ENCODE measurements around the gene ST7L.

The ST7L gene

DNA sequence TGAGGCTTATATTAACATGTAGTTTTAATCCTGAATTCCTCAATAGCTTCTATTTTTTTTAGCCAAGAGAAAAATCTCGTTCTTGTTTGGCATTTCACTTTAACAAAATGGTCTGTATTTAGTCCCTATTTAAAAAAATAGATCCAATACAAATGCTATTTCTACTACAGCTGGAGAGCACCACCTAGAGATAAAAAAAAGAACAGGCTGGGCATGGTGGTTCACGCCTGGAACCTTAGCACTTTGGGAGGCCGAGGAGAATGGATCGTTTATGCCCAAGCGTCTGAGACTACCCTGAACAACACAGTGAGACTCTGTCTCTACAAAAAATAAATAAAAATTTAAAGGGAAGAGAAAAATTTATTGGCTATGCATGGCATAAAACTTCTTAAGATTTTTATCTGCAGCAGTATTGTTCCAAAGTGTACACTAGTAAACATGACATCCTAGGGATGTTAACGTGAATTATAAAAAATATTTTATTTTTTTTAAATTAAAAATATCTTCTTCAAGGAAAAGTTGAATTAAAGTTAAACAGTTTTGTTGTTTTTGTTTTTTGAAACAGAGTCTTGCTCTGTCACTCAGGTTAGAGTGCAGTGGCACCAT is 4.4 kb downstream of the ST7L start:
- no peak for DNase-seq

- DNase-seq, result no peak
Measured at GRCh38 chr1:112605633-112606327, 13.2 kb downstream of the ST7L start.

- DNase-seq, result no peak
Measured at GRCh38 chr1:112603541-112603940, 15.4 kb downstream of the ST7L start.

GRCh38 chr1:112603012-112603411 is 15.9 kb downstream of the ST7L start:
- no peak for DNase-seq

DNA sequence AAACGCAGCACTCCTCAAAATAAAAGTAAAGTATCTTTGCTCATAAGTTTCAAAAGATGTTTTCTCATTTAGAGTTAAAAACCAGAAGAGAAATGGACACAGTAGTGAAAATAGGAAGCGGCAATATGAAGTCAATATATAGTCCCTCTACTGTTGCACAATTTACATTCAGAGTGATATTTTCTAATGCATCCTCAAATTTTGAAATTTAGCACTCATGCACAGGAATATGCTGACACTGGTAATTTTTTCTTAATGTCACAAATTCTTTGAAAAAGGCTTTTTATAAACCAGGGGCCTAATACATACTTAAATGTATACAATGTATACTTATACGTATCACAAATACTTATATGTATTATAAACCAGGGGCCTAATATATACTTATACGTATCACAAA is 19.5 kb downstream of the ST7L start:
- DNase-seq, result no peak

DNA sequence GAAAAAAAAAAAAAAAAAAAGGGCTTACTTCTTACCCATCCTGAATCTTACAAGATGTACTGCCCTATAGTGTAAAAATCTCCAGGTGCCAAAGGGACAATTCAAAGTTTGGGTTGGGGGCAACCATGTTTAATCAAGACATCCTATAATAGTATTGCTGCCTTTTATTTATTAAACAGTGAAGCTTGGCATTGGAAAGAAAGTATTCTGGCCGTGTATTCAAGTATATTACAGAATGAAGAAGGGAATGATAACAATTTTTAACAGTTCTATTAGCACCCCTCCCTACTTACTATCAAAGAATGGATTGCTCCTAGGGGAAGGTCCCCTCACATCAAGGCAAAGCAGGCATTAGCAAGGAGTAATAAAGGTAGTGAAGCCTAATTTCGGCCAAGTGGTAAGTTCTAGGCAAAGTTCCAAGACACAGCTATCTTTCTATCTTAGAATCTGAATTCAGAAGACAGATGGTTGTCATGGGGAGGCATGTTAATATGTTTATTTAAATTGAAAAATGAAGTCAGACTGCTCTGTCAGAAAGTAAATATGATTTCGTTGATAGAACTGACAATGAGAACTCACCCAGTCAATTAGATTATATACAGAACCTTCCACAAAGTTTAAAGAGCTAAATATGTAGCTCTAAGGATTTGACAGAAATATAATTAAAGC is 24.6 kb downstream of the ST7L start:
- no peak for DNase-seq

GRCh38 chr1:112589766-112590165 is 29.2 kb downstream of the ST7L start:
- no peak for DNase-seq

GRCh38 chr1:112583366-112583765 is 35.6 kb downstream of the ST7L start:
- no peak for DNase-seq

GRCh38 chr1:112581586-112582192 is 37.3 kb downstream of the ST7L start:
- DNase-seq, result no peak

DNA sequence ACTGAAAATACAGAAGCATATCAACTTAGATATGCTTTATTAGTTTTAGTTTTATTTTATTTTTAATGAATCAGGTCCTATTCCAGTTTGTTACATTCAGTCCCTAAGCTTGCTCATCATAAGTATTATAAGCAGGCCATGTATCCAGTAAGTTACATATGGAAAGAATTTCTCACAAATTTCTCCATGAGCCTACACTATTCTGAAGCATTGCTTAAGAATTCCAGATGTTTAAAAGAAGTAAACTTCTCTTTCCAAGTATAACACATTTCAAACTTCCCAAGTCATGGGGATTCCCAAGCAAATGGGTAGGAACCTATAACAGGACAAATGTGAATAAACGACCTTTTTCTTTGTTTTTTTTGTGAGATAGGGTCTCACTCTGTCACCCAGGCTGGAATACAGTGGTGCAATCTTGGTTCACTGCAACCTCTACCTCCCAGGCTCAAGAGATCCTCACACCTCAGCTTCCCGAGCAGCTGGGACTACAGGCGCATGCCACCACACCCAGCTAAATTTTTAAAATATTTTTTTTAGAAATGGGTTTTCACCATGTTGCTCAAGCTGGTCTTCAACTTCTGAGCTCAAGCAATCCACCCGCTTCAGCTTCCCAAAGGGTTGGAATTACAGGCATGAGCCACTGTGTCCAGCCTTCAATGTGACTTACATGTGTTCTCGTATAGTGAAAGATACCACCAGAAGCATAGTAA is 39.0 kb downstream of the ST7L start:
- no peak for DNase-seq

GRCh38 chr1:112576240-112576639 is 42.7 kb downstream of the ST7L start:
- no peak for DNase-seq

DNA sequence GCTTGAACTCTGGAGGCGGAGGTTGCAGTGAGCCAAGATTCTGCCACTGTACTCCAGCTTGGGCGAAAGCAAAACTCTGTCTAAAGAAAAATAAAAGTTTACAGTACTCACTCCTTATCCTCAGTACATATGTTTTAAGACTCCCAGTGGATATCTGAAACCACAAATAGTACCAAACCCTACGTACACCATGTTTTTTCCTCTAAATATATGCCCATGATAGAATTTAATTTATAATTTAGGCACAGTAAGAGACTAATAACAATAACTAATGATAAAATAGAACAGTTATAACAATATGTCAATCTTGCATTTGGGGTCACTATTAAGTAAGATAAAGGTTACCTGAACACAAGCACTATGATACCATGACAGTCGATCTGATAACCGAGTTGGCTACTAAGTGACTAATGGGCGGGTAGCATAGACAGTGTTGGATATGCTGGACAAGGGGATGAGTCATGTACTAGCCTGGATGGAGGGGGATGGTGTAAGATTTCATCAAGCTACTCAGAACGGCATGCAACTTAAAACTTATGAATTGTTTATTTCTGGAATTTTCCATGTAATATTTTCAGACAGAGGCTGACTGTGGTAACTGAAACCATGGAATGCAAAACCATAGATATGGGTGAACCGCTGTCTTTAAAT is 43.7 kb downstream of the ST7L start:
- DNase-seq, result no peak

- DNase-seq, result no peak
Measured at GRCh38 chr1:112565800-112566199, 53.1 kb downstream of the ST7L start.

DNA sequence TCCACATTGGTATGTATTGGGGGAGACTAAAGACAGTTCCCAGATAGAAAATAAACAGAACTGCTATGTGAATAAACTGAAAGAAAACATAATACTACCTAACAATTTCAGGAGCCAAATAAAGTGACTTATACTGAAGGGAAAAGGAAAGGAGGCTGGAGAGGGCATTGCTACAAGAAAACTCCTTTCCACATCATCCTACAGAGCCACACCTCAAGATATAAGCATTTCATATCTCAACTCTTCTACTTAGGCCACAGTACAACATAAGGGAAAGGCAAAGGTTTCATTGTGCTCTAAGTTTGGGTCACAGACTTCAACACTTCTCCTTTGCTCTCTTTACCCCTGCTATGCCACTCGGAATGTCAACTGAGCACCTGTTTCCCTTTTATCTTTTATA is 54.9 kb downstream of the ST7L start:
- no peak for DNase-seq

GRCh38 chr1:112563341-112563740 is 55.6 kb downstream of the ST7L start:
- no peak for DNase-seq

DNA sequence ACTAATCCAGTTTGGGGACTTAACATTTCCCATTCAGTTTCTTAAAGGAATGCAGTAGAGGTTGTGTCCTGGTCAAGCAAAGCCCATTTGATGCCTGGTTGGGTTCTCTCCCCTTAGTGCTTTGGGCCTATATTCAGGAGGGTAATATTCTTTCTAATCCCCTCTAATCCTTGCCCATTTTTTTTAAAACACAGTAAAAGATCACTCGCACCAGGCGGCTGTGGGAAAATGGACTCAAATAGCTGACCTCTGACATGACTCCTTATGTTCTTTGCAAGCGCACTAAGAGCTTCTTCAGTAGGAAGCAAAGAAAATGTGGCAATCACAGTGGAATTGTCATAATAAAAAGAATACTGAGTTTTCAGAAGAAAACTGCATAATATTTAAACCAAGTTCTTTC is 60.3 kb downstream of the ST7L start:
- DNase-seq, result no peak

DNA sequence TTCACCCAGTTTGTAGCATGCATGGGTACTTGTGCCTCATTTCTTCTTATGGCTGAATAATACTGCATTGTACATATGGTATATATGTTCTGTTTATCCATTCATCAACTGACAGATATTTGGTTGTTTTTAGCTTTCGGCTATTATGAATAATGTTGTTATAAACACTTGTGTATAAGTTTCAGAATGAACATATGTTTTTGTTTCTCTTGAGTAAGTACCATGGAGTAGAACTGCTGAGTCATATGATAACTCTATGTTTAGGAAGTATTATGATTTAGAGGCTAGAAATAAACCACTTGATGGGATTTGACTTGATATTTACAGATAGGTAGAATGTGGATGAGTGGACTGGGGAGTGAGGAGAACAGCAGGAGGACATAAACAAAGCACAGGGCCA is 61.6 kb downstream of the ST7L start:
- no peak for DNase-seq

GRCh38 chr1:112554411-112554810 is 64.5 kb downstream of the ST7L start:
- no peak for DNase-seq

- DNase-seq, result no peak
Measured at GRCh38 chr1:112549590-112549989, 69.4 kb downstream of the ST7L start.

DNA sequence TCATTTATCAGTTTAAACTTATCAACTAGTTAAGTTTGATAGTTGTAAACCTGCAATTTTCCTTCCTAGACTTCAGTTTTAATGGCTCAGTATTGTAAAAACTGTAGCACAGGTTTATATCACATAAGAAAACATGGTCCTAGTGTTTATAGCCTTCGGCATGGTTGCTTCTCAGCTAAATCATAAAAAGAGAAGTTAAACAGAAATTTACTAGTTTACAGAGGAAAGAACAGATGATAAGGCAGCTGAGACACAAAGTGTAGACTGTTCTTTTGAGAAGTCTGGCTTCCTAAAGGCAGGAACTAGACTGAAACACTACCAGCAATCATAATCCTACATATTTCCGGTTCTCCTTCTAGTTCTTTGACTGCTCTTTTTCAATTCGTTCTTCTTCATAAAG is 70.4 kb downstream of the ST7L start:
- DNase-seq, result no peak

GRCh38 chr1:112546076-112546475 is 72.9 kb downstream of the ST7L start:
- DNase-seq, result no peak

DNA sequence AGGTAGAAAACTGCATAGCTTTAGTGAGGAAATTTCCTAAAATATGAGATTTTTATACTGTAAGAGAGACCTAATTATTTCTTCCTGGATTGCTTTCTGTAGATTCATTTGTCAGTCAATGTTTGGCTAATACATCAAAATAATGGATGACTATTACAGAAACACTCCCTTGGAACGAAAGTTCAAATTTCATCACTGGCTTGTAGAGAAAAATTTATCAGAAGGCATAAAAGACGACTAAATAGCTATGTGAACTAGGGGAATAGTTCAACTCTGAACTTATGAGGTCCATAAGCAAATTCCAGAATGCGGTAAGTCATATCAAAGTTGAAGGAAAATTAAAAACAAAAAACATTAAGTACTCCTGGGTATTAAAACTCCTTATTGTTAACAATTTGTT is 74.2 kb downstream of the ST7L start:
- DNase-seq, result no peak
